H1 (cell line): ENCODE data around the gene ANO2. TPM values are rescaled to one million over a fixed set of nuclear protein-coding genes. Genes with fewer than 3 reads are reported as not detected.

Source experiments
- ASH2L ChIP-seq: fragments of 200-600, 300-600 bp; sonication (generic); IDR thresholded peaks from one replicate; pipeline ENCODE4 v1.7.1; 2017; ENCODE audit warnings: low read length
- ATF2 ChIP-seq: IDR thresholded peaks from 2 replicates; pipeline ENCODE4 v1.6.1; 2012; ENCODE audit warnings: low read length, inconsistent platforms
- EP300 ChIP-seq, 2 experiments: IDR thresholded peaks; 1 replicate in 1 of 2; 2 replicates in 1 of 2; pipeline ENCODE4 v1.6.1; 2011 to 2012; ENCODE audit warnings: low read depth in 2 of 2, low read length in 2 of 2, mild to moderate bottlenecking in 2 of 2, borderline replicate concordance in 1 of 2, inconsistent platforms in 1 of 2, moderate library complexity in 1 of 2
- JUN ChIP-seq: IDR thresholded peaks from 2 replicates; pipeline ENCODE4 v1.6.1; 2011; ENCODE audit warnings: low read depth, mild to moderate bottlenecking, improper control_type of control experiment, low read length
- MAFK ChIP-seq: IDR thresholded peaks from 2 replicates; pipeline ENCODE4 v1.6.1; 2012; ENCODE audit warnings: low read depth, mild to moderate bottlenecking, improper control_type of control experiment, low read length
- TBP ChIP-seq: IDR thresholded peaks from 2 replicates; pipeline ENCODE4 v1.6.1; 2011; ENCODE audit warnings: low read depth, low read length, improper control_type of control experiment
- TCF12 ChIP-seq: IDR thresholded peaks from 2 replicates; pipeline ENCODE4 v1.6.1; 2011; ENCODE audit warnings: low read depth, mild to moderate bottlenecking, low read length
- TEAD4 ChIP-seq: IDR thresholded peaks from 2 replicates; pipeline ENCODE4 v1.6.1; 2012; ENCODE audit warnings: low read depth, low read length, inconsistent platforms, mixed read lengths
- polyA plus RNA-seq, 7 experiments: library from polyadenylated mRNA; depleted of rRNA in 3 of 7; stranded (reverse) in 5 of 7; unstranded in 2 of 7; fragments of >200 nt in 5 of 7; fragments of 200-250 nt in 2 of 7; gene quantifications; 1 replicate in 5 of 7; 2 replicates in 1 of 7; 4 replicates in 1 of 7; pipeline versions ENCODE4 v1.2.1 to v1.2.3, GENCODE V29; 2011 to 2013; ENCODE audit warnings: missing spikeins in 2 of 7, mixed read lengths in 2 of 7
- total RNA-seq: library from RNA; stranded (reverse); fragmentation: NEBNext Ultra II Directional; extraction: Animal tissue kit (Norgen Biotek cat#: 25700); gene quantifications from 2 replicates; pipeline ENCODE4 v1.2.1, GENCODE V29; 2021

Gene ANO2
- total and polyA plus RNA-seq, 2 of the 8 experiments (the other 6 are each of a cell fraction or from before 2014, with no cell fraction given): 1.9 to 5.5 TPM

GRCh38 chr12:5915511-5915910 lies 29.5 kb downstream of the ANO2 start (continued):
- TF ChIP-seq TEAD4: no peak
- TF ChIP-seq MAFK: no peak
- no peak for TF ChIP-seq EP300 (IDR thresholded peaks at IDR 0.05; ENCODE audit: borderline replicate concordance in 1 of 2, low read depth in 2 of 2, low read length in 2 of 2)
- TF ChIP-seq ATF2: no peak
- no peak for TF ChIP-seq JUN
- no peak for TF ChIP-seq ASH2L
- TF ChIP-seq TCF12: no peak
- no peak for TF ChIP-seq TBP
- TF ChIP-seq, all 59 proteins: peak for 0
